Measurements from ENCODE around the gene N4BP2.

DNA sequence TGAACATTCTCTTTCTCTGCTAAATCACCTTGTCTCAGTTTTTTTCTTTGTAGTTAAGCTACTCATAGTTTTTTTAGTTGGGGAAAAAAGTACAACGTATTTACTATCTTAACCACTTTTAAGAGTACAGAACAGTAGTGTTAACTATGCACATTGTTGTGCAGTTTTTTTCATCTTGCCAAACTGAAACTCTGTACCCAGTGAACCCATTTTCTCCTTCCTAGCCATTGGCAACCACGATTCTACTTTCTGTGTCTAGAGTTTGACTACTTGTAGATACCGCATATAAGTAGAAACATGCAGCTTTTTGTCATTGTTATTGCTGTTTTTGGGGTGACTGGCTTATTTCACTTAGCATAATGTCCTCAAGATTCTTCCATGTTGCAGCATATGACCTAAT, 10.0 kb downstream of the N4BP2 start:
- no peak for TF ChIP-seq POLR2A (IDR thresholded peaks at IDR 0.05; ENCODE audit: low read length)
- TF ChIP-seq GATA1 (IDR thresholded peaks at IDR 0.05; ENCODE audit: low read depth, low read length), result no peak

Data from erythroblast (primary cell).